DND-41 (cell line): Measurements from ENCODE around the gene SUN5.

ENCODE experiments used
- ATAC-seq: fragments of 200-7000 bp; cut with Tn5 transposase; 3 replicates; pipeline ENCODE4 v1.9.1; 2021; ENCODE audit warnings: low read depth; ENCODE audit not compliant: insufficient read depth
- DNase-seq: peaks from one replicate; pipeline ENCODE4 v3.0.0-alpha.2; 2020
- H2AFZ ChIP-seq: 2 replicates; pipeline ENCODE4 v1.6.0; 2012; ENCODE audit warnings: low read depth, low read length
- H3K27ac ChIP-seq: 2 replicates; pipeline ENCODE4 v1.5.1; 2012; ENCODE audit warnings: low read length, inconsistent platforms
- H3K27me3 ChIP-seq: fragments of 200-600 bp; sonication (generic); 2 replicates; pipeline ENCODE4 v1.6.0; 2012; ENCODE audit warnings: low read length, mild to moderate bottlenecking, inconsistent platforms; ENCODE audit not compliant: insufficient read depth, poor library complexity
- H3K36me3 ChIP-seq: 2 replicates; pipeline ENCODE4 v1.5.1; 2012; ENCODE audit warnings: low read length, inconsistent platforms; ENCODE audit not compliant: insufficient read depth
- H3K4me1 ChIP-seq: 2 replicates; pipeline ENCODE4 v1.5.1; 2012; ENCODE audit warnings: mild to moderate bottlenecking, low read length; ENCODE audit not compliant: insufficient read depth
- H3K4me2 ChIP-seq: 2 replicates; pipeline ENCODE4 v1.6.0; 2012; ENCODE audit warnings: mild to moderate bottlenecking, moderate library complexity, low read length, inconsistent platforms; ENCODE audit not compliant: insufficient read depth
- H3K4me3 ChIP-seq, 2 experiments: fragments of 200-600 bp in 1 of 2; shearing (Covaris generic) in 1 of 2; 2 replicates each; pipeline ENCODE4 v1.5.1; 2012 to 2016; ENCODE audit warnings: inconsistent platforms in 2 of 2, low read length in 2 of 2, mild to moderate bottlenecking in 2 of 2, low read depth in 1 of 2, moderate library complexity in 1 of 2
- H3K79me2 ChIP-seq: 2 replicates; pipeline ENCODE4 v1.6.0; 2012; ENCODE audit warnings: low read length, inconsistent platforms; ENCODE audit not compliant: insufficient read depth
- H3K9ac ChIP-seq: 2 replicates; pipeline ENCODE4 v1.6.0; 2012; ENCODE audit warnings: low read depth, mild to moderate bottlenecking, inconsistent platforms, low read length, moderate library complexity
- H3K9me3 ChIP-seq: 2 replicates; pipeline ENCODE4 v1.5.1; 2012; ENCODE audit warnings: low read length, moderate library complexity, mild to moderate bottlenecking, inconsistent platforms; ENCODE audit not compliant: insufficient read depth, severe bottlenecking
- H4K20me1 ChIP-seq: 2 replicates; pipeline ENCODE4 v1.6.0; 2012; ENCODE audit warnings: low read length; ENCODE audit not compliant: insufficient read depth
- EZH2 ChIP-seq: IDR thresholded peaks from 3 replicates; pipeline ENCODE4 v1.6.1; 2012; ENCODE audit warnings: borderline replicate concordance, low read depth, mild to moderate bottlenecking, moderate library complexity, low read length, inconsistent platforms; ENCODE audit not compliant: severe bottlenecking
- TF ChIP-seq, protein P1 (sequence below): IDR thresholded peaks from 2 replicates; pipeline ENCODE4 v1.5.1; 2012; ENCODE audit warnings: borderline replicate concordance, low read length, moderate library complexity, mild to moderate bottlenecking; ENCODE audit not compliant: poor library complexity, severe bottlenecking; ENCODE audit errors: extremely low read depth

SUN5 gene

DNA sequence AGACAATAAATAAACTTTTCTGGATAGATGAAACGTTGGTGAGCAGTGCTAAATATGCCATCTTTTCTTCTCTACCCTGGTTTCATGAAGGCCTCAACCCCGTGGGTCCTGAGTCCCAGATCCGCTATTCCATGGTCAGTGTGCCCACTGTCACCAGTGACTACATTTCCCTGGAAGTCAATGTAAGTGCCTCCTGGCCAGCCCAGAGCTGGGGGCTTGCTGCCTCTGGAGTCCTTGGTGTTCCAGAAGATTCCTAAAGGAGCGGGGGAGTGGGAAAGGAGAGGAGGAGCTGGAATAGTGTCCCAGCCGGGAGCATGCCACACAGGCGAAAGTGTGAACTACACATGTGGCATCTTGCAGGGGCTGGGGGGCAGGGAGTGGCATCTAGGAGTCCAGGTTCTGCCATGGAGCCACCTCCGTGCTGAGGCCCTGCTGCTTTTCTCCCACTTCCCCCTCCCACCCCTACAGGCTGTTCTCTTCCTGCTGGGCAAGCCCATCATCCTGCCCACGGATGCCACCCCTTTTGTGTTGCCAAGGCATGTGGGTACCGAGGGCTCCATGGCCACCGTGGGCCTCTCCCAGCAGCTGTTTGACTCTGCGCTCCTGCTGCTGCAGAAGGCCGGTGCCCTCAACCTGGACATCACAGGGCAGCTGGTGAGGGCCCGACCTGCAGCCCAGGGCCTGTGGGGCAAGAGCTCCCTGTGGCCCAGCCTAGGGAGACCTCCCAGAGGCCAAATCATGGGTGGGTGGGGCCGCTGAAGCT is 14.1 kb upstream of the SUN5 start:
- Histone ChIP-seq H3K4me3 (no peak overlapping the region), H3K79me2 (no peaks in the 10 kb centered on the region), H3K36me3 (no peaks in the 10 kb centered on the region), H2AFZ (no peak overlapping the region), H3K4me2 (no peak overlapping the region), H3K4me1 (no peaks in the 10 kb centered on the region), H3K27ac (no peak overlapping the region), H4K20me1 (no peaks in the 10 kb centered on the region), H3K27me3 (no peaks in the 10 kb centered on the region), H3K9ac (no peak overlapping the region), H3K9me3 (no peaks in the 10 kb centered on the region)
- TF ChIP-seq, protein P1, sequence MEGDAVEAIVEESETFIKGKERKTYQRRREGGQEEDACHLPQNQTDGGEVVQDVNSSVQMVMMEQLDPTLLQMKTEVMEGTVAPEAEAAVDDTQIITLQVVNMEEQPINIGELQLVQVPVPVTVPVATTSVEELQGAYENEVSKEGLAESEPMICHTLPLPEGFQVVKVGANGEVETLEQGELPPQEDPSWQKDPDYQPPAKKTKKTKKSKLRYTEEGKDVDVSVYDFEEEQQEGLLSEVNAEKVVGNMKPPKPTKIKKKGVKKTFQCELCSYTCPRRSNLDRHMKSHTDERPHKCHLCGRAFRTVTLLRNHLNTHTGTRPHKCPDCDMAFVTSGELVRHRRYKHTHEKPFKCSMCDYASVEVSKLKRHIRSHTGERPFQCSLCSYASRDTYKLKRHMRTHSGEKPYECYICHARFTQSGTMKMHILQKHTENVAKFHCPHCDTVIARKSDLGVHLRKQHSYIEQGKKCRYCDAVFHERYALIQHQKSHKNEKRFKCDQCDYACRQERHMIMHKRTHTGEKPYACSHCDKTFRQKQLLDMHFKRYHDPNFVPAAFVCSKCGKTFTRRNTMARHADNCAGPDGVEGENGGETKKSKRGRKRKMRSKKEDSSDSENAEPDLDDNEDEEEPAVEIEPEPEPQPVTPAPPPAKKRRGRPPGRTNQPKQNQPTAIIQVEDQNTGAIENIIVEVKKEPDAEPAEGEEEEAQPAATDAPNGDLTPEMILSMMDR = no peak
- TF ChIP-seq EZH2 = no peak
- DNase-seq = no peak
- no peak for ATAC-seq

DNA sequence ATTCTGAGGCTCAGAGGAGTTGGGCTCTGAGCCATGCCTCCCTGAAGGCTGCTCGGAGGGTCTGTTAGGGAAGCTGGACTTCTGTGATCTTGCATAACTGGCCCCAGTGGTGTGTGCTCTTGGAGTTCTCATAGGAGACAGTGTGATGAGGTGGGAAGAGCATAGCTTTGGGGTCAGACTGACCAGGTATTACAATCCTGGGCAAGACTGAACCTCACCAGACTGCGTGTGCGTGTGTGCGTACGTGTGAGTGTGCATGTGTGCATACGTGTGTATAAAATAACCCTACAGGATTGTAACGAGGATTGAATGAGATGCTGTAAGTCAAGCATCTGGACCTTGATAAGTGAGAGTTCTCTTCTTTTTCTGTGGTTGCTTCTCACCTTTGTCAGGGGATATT is 13.3 kb upstream of the SUN5 start:
- no peak for TF ChIP-seq EZH2
- TF ChIP-seq, protein P1 = no peak
- Histone ChIP-seq H3K4me2 (no peak overlapping the region), H3K9me3 (no peaks in the 10 kb centered on the region), H4K20me1 (no peaks in the 10 kb centered on the region), H3K27ac (no peak overlapping the region), H2AFZ (no peak overlapping the region), H3K79me2 (no peaks in the 10 kb centered on the region), H3K27me3 (no peaks in the 10 kb centered on the region), H3K9ac (no peak overlapping the region), H3K36me3 (no peaks in the 10 kb centered on the region), H3K4me1 (no peaks in the 10 kb centered on the region), H3K4me3 (no peak overlapping the region)
- DNase-seq (no peak), ATAC-seq (no peak)

DNA sequence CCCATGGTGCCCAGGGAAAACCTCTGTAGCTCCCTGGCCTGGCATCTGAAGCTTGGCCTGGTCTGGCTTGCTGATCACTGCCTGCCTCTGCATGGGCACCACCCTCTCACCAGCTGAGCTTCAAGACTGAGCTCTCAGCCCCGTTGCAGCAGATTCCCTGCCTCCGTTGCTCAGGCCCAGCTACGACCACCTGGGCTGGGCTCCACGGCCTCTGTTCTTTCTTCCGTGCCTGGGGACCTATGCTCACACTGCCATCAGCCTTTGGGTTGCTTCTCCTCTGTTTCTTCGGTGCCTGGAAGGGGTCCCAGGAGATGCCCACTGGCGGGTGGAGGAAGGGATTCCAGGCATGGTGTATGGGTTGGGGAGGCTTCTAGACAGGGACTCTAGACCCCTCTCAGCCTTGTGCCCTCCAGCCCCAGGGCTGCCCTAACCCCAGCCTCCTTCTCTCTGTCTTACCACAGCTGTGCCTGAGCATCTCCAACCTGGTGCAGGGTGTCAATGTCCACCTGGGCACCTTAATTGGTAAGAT is 12.4 kb upstream of the SUN5 start:
- Histone ChIP-seq H3K27me3 (no peaks in the 10 kb centered on the region), H3K9me3 (no peaks in the 10 kb centered on the region), H3K27ac (no peak overlapping the region), H2AFZ (no peak overlapping the region), H3K9ac (no peak overlapping the region), H3K4me3 (no peak overlapping the region), H3K36me3 (no peaks in the 10 kb centered on the region), H4K20me1 (no peaks in the 10 kb centered on the region), H3K4me2 (no peak overlapping the region), H3K79me2 (no peaks in the 10 kb centered on the region), H3K4me1 (no peaks in the 10 kb centered on the region)
- ATAC-seq (no peak), DNase-seq (no peak)
- TF ChIP-seq, protein P1 = no peak
- no peak for TF ChIP-seq EZH2
